SK-N-MC (cell line): ENCODE measurements around the gene GUCY1A2.

ENCODE experiments used
- EZH2 ChIP-seq: fragments of 200-600 bp; sonication (generic); IDR thresholded peaks from one replicate; pipeline ENCODE4 v1.6.1; 2017; ENCODE audit warnings: antibody characterized with exemption
- POLR2AphosphoS5 ChIP-seq: IDR thresholded peaks from 2 replicates; pipeline ENCODE4 v1.6.1; 2012; ENCODE audit warnings: mild to moderate bottlenecking, low read depth, low read length, borderline replicate concordance

GRCh38 chr11:106840146-106840545 is 178.1 kb downstream of the GUCY1A2 start:
- TF ChIP-seq EZH2 (no peak), POLR2AphosphoS5 (no peak)
